Measurements from ENCODE around the gene DSP. TPM values are rescaled to one million over a fixed set of nuclear protein-coding genes. Genes with fewer than 3 reads are reported as not detected.

The DSP gene
- total RNA-seq, 4 donors from 2014 or later, result 56.9 to 243 (median 187) TPM

GRCh38 chr6:7593229-7593628 lies 51.8 kb downstream of the DSP start:
- TF ChIP-seq POLR2A (IDR thresholded peaks at IDR 0.05), result no peak
- TF ChIP-seq, protein P1, sequence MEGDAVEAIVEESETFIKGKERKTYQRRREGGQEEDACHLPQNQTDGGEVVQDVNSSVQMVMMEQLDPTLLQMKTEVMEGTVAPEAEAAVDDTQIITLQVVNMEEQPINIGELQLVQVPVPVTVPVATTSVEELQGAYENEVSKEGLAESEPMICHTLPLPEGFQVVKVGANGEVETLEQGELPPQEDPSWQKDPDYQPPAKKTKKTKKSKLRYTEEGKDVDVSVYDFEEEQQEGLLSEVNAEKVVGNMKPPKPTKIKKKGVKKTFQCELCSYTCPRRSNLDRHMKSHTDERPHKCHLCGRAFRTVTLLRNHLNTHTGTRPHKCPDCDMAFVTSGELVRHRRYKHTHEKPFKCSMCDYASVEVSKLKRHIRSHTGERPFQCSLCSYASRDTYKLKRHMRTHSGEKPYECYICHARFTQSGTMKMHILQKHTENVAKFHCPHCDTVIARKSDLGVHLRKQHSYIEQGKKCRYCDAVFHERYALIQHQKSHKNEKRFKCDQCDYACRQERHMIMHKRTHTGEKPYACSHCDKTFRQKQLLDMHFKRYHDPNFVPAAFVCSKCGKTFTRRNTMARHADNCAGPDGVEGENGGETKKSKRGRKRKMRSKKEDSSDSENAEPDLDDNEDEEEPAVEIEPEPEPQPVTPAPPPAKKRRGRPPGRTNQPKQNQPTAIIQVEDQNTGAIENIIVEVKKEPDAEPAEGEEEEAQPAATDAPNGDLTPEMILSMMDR (IDR thresholded peaks at IDR 0.05), result no peak
- Histone ChIP-seq H3K36me3 (peaks cover 0 to 36% (median 0%) of the 10 kb centered on the region in 3 donors), H3K4me3 (no peak overlapping the region), H3K9me3 (no peaks in the 10 kb centered on the region), H3K4me1 (peaks cover 0 to 19% (median 4%) of the 10 kb centered on the region in 4 donors), H3K27me3 (no peaks in the 10 kb centered on the region), H3K27ac (no peak overlapping the region)
- no peak for DNase-seq

GRCh38 chr6:7594579-7595125 lies 53.2 kb downstream of the DSP start:
- DNase-seq, result no peak
- Histone ChIP-seq H3K4me1 (peaks cover 0 to 12% (median 2%) of the 10 kb centered on the region in 4 donors), H3K9me3 (no peaks in the 10 kb centered on the region), H3K27me3 (no peaks in the 10 kb centered on the region), H3K4me3 (no peak overlapping the region), H3K27ac (no peak overlapping the region), H3K36me3 (peaks cover 0 to 50% (median 0%) of the 10 kb centered on the region in 3 donors)
- TF ChIP-seq, protein P1 (IDR thresholded peaks at IDR 0.05), result no peak
- TF ChIP-seq POLR2A (IDR thresholded peaks at IDR 0.05), result no peak

DNA sequence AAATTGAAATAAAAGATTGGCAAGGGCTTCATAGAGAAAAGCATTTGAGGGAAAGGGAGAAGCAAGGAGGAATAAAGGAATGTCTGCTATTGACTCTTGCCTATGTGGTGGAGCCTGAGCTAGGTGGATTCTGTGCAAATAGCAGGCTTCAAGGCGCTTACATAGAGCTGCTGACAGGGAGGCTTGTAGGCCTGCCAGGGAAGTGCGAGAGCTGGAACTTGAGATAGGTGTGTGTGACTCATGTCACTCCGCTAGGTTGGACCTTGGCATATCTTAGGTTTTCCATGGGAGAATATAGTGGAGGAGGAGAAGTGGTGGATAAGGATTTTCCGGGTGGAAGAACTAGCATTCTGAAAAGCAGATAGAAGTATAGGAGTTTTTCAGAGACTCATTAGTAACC lies 62.5 kb downstream of the DSP start:
- Histone ChIP-seq H3K9me3 (no peaks in the 10 kb centered on the region), H3K27me3 (no peaks in the 10 kb centered on the region), H3K4me3 (no peak overlapping the region), H3K36me3 (peaks cover 0 to 92% (median 6%) of the 10 kb centered on the region in 3 donors), H3K27ac (no peak overlapping the region), H3K4me1 (no peaks in the 10 kb centered on the region)
- peak in 1 of 3 donors; percentile 63 for DNase-seq
- TF ChIP-seq, protein P1 (IDR thresholded peaks at IDR 0.05), result no peak

GRCh38 chr6:7604506-7604905 lies 63.0 kb downstream of the DSP start:
- H3K36me3 ChIP-seq, result peaks cover 0 to 92% (median 6%) of the 10 kb centered on the region in 3 donors

DNA sequence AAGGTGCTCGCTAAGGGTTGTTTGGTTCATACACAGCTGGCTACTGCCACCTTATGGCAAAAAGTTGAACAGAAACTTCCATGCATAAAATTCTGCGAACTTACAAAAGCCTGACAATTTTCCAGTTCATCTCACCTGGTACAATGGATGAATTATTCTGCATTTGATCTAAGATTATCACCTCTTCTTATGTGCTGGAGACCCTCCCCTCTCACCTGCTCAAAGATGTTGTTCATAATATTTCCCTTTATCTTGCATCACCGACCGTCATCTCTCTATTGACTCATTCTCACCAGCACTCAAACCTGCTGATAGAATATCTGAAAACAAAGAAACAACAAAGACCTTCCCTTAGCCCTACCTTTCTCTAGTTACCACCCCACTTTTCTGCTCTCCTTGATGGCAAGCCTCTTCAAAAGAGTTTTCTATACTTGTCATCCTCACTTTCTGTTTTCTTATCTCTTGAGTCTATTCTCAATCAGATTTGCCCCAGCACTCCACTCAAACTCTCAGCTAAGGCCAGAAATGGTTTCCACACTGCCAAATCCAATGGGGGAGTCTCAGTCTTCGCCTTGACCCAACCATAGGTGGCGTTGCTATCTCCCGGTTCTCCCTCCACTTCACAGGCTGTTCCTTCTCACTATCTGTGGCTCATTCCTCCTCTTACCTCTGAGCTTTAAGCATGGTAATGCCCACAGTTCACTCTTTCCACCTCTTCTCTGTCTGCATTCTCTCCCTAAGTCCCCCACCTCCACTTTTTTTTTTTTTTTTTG lies 74.3 kb downstream of the DSP start:
- DNase-seq, result peak in 1 of 3 donors; percentile 65
- Histone ChIP-seq H3K36me3 (peaks cover 0 to 22% (median 0%) of the 10 kb centered on the region in 3 donors), H3K27me3 (no peaks in the 10 kb centered on the region), H3K4me3 (no peak overlapping the region), H3K4me1 (no peaks in the 10 kb centered on the region), H3K9me3 (no peaks in the 10 kb centered on the region), H3K27ac (no peak overlapping the region)
- no peak for TF ChIP-seq POLR2A (IDR thresholded peaks at IDR 0.05)
- TF ChIP-seq, protein P1 (IDR thresholded peaks at IDR 0.05), result peak; percentile 40 to 92 (median 81)

More at GRCh38 chr6:7604506-7604905, 63.0 kb downstream of the DSP start:
- Histone ChIP-seq H3K4me1 (no peaks in the 10 kb centered on the region), H3K27ac (no peak overlapping the region), H3K9me3 (no peaks in the 10 kb centered on the region), H3K4me3 (no peak overlapping the region), H3K27me3 (no peaks in the 10 kb centered on the region)
- DNase-seq, result no peak
- no peak for TF ChIP-seq POLR2A (IDR thresholded peaks at IDR 0.05)
- TF ChIP-seq, protein P1 (IDR thresholded peaks at IDR 0.05), result no peak
